Measurements from ENCODE around the gene EPS8. TPM values are rescaled to one million over a fixed set of nuclear protein-coding genes. Genes with fewer than 3 reads are reported as not detected.

EPS8 gene
- total RNA-seq, 4 donors from 2014 or later = 26.1 to 43.2 (median 32.3) TPM

GRCh38 chr12:15735837-15736615 is 53.2 kb downstream of the EPS8 start:
- no peak overlapping the region for H3K4me3 ChIP-seq (ENCODE audit: low read depth, poor library complexity, severe bottlenecking)
- 93 to 97% methylated on average over 5 of the region's 5 CpGs for WGBS, 2 donors
- intact Hi-C loops (cut with DNase I; ENCODE audit: low total_unique reads) = no loop called here
- DNase-seq (ENCODE audit: low spot score in 2 of 2) = no peak
- no peak for TF ChIP-seq POLR2A (IDR thresholded peaks at IDR 0.05)
- TF ChIP-seq CTCF (IDR thresholded peaks at IDR 0.05) = no peak

GRCh38 chr12:15733136-15733535 is 56.1 kb downstream of the EPS8 start:
- no peak overlapping the region for H3K4me3 ChIP-seq (ENCODE audit: low read depth, poor library complexity, severe bottlenecking)
- TF ChIP-seq POLR2A (IDR thresholded peaks at IDR 0.05) = no peak
- TF ChIP-seq CTCF (IDR thresholded peaks at IDR 0.05) = no peak
- 56 to 72% methylated on average over 3 of the region's 3 CpGs for WGBS, 2 donors
- intact Hi-C loops (cut with DNase I; ENCODE audit: low total_unique reads) = no loop called here
- DNase-seq (ENCODE audit: low spot score in 2 of 2) = no peak

GRCh38 chr12:15732341-15733061 is 56.7 kb downstream of the EPS8 start:
- TF ChIP-seq CTCF (IDR thresholded peaks at IDR 0.05) (no peak), POLR2A (IDR thresholded peaks at IDR 0.05) (no peak)
- no peak overlapping the region for H3K4me3 ChIP-seq (ENCODE audit: low read depth, poor library complexity, severe bottlenecking)
- 67 to 69% methylated on average over 6 of the region's 6 CpGs for WGBS, 2 donors
- intact Hi-C loops (cut with DNase I; ENCODE audit: low total_unique reads) = no loop called here
- DNase-seq (ENCODE audit: low spot score in 2 of 2) = no peak

GRCh38 chr12:15731940-15732339 is 57.2 kb downstream of the EPS8 start:
- DNase-seq (ENCODE audit: low spot score in 2 of 2) = no peak
- 95 to 96% methylated on average over 3 of the region's 3 CpGs for WGBS, 2 donors
- intact Hi-C loops (cut with DNase I; ENCODE audit: low total_unique reads) = no loop called here
- H3K4me3 ChIP-seq (ENCODE audit: low read depth, poor library complexity, severe bottlenecking) = no peak overlapping the region
- TF ChIP-seq POLR2A (IDR thresholded peaks at IDR 0.05) = no peak
- no peak for TF ChIP-seq CTCF (IDR thresholded peaks at IDR 0.05)

- no peak overlapping the region for H3K4me3 ChIP-seq (ENCODE audit: low read depth, poor library complexity, severe bottlenecking)
- 95% methylated on average over 4 of the region's 4 CpGs for WGBS, 2 donors
- intact Hi-C loops (cut with DNase I; ENCODE audit: low total_unique reads) = no loop called here
- no peak for TF ChIP-seq CTCF (IDR thresholded peaks at IDR 0.05)
- no peak for TF ChIP-seq POLR2A (IDR thresholded peaks at IDR 0.05)
- DNase-seq (ENCODE audit: low spot score in 2 of 2) = no peak
These were observed 60.1 kb downstream of the EPS8 start for GRCh38 chr12:15729097-15729496.

All from lower leg skin (tissue), 4 donors.